HL-60/S4 treated with retinoic acid at 250 ng/mL for 4 days and 3 days (cell line): ENCODE data around the gene KRT2.
"Not testable (repeated sequence)": the region's sequence is repeated elsewhere in the genome, so short reads cannot be mapped to it uniquely, and the experiment has no call there.

Experiments
- in situ Hi-C: fragments of 300-500 bp; cut with MboI; formaldehyde crosslinking; loops from 2 replicates; pipeline ENCODE4 v1.7.0; 2022; ENCODE audit warnings: low sequenced_read_pairs

The KRT2 gene

DNA sequence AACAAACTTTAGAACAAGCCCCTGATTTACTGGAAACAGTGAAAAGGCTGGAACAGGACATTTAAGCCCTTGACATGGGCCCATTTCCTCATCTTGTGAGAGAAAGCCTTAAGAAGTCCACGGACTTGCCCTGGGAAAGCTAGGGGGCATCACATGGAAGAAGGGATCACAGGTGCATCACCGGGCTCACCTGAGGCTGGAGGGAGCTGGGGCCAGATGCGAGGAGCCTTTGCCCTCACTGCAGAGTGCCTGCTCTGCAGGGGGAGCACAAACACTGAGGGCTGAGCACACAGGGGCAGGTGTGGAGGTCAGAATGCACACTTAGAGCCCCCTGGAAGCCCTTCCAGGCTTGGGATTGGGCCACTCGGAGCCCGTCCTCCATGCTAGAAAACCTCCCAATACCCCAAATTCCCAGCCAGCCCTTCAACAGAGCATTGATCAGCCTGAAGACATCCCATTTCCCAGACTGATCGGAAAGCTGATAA, 33.4 kb upstream of the KRT2 start:
- in situ Hi-C loops, result no loop called here

DNA sequence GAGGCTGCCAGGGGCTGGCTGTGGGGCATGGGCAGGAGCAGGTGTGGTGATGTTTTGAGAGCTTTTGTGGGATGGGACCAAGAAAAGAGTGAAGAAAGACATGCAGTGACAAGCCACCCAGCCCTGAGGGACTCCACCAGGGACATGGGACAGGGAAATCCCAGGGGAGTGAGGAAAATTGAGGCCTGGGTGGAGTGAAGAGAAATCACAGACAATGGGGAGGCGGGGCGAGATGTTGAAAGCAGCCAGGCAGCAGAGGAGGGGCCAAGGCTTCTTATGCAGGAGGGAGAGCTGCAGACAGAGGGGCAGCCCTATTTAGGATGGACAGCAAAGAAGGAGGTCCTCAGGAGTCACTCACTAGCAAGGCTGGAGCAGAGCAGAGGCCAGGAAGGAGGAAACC, 32.4 kb upstream of the KRT2 start:
- in situ Hi-C loops, result no loop called here

DNA sequence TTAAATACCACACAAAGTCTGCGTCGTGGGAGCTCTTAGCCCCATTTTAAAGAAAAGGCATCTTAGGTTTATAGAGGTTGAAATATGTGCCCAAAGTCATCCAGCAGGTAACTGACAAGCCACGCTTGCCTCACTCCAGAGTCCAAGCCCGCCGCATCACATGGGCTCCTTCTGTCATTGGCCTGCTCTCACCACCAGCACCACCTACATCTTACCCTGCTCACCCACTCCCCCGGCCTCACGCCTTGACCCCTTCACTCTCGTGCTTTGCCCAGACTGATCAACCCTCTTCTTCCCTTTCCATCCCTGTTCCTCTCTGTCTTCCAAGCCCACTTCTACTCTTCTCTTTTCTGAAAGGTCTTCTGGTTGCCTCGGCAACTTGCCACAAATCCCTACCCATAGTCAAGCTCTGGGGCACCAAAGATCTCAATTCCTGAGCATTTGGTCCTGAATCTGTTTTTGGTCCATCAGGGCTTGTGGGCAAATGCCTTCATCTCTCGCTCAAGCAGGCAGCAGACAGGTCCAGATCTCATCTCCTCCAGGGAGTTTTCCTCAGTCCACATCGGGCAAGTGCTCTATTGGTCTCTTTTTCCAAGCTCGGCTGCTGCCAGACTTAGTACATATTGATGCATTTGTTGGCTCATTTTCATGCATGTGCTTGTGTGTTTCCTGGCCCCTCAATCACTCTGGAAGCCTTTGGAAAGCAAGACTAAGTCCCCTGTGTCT, 31.7 kb upstream of the KRT2 start:
- in situ Hi-C loops, result no loop called here

DNA sequence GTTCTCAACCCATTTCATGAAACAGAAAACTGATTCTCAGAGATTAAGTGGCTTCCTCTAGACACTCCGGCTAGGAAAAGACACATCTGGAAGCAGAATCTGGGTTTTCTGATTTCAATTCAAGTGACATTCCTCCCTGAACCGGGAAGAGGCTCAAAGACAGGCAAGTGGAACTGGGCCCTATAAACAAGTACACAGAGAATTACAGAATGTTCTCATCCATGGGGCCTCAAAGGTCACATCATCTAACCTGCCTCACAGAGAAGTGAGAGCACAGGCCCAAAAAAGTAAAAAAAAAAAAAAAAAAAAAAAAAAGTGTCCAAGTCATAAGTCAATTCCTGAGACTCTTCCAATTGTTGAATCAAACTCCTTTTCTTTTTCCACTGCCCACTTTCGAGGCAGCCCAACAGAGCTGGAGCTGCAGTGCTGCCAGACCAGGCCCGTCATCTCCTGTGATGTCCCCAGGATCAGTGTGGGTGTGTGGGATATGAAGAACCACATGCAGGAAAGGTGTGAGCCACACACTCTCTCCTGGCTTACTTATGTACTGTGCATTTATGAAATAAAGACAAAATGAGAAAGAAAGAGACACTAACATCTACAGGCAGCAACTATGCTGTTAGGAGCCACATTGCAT, 31.0 kb upstream of the KRT2 start:
- in situ Hi-C loops, result no loop called here

DNA sequence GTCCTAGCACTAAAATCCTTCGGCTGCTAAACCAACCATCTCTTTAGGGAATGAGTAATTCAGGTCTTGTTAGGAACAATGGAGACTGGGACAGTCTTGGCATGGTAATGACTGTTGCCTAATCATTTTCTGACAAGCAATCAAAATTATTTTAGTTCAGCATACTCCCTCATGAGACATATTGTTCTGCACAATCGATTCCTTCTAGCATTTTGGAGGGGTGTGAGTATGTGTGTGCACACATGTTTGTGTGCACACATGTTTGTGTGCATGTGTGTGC, 30.3 kb upstream of the KRT2 start:
- in situ Hi-C loops, result no loop called here

DNA sequence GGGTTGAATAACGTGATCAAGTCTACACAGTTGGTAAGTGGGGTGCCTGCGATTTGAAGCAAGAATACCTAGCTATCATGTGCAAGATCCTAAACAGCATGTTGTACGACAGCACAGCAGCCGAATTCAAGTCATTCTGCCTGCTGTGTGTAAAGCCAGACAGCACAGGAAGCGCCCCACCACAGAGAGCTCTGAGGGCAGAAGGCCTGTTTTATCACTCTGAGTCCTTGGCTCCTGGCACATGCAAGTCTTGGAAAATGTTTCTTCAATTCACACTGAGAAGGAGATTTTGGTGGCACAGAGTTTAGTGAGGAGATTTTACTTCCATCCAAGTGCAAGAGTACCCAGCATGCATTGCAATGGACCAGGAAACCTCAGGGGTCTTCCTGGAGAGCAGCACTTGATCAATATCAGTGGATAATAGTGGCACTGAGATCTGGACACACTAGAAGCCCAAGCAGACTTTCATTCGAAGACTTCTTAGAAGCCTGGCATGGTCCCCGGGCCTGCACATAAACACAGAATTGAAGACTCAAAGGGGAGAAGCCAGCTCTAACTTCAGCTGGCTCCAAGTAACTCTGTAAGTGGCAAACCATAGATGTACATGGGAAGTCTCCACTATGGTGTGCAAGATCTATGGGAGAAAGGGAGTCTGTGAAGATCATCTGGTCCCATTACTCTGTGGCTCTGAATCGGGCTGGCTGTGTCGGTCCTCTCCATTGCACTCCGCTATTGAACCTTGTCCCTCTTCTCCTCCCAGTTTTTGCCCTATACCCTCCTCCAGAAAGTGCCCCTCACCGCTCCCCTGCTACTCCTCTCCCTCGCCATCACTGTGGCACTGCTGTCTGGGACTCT, 29.7 kb upstream of the KRT2 start:
- in situ Hi-C loops, result no loop called here

DNA sequence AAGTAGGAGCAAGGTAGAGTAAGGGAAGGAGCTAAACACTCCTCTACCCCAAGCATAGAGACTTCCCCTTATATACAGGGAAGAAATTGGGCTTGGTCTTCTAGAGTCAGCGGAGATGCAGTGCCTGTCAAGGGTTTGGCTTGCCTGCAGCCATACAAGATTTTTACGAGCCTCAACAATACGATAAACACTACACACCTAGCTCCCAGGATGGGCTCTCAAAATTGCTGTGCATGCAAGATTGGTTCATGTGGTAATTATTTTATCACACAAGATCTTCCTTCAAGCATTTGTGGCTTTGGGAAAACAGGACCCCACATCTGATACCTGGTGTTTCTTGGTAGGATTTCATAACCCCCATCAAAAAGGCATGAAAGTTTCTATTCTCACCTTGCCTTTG, 28.4 kb upstream of the KRT2 start, which contains the start of gene KRT1:
Gene KRT1, minus strand, starts transcription at position 45 of the 400 bp plus-strand sequence. CDS start 59 bp downstream, outside the sequence.
- in situ Hi-C loops, result no loop called here

DNA sequence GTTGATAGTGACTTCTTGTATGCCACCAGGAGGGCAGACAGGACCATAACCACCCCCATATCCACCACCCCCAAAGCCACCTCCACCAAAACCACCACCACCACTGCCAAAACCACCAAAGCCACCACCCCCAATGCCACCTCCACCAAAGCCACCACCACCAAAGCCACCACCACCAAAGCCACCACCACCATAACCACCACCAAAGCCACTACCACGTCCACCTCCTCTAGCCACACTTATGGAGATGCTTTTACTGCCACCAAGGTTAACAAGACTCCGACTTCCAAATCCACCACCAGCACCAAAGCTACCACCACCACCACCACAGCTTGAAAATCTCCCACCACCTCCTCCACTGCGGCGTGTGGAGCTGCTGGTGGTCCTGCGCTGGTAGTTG, 27.9 kb upstream of the KRT2 start:
- in situ Hi-C loops, result no loop called here

DNA sequence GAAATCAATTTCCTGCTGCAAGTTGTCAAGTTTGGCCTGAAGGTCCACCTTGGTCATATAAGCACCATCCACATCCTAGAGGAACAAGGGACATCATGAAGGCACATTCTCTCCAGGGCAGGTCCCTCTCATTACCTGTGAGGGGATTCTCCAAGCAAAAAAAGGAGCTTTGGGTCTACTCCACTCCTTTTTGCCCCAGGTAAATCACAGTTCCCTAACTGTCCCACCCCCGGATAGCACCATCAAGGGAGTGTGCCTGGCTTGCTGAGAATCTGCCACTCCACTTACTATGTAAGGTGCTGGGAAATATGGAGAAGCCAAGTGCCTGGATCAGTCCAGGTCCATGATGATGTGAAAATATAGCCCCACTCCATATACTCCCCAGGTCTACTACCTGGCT, 25.7 kb upstream of the KRT2 start:
- in situ Hi-C loops, result no loop called here

DNA sequence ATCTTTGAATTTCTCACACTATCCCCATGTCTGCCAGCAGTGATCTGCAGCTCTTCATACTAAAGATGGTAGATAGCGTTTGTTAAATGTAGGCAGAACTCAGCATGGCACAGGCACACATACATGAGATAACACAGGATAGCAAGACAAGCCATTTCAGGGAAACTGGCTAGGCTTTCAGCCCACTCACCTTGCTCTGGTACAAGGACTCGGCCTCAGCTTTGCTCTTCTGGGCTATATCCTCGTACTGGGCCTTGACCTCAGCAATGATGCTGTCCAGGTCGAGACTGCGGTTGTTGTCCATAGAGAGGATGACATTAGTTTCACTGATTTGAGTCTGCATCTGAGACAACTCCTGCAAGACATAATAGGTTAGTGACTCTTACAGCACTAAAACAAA, 25.1 kb upstream of the KRT2 start:
- in situ Hi-C loops, result no loop called here

DNA sequence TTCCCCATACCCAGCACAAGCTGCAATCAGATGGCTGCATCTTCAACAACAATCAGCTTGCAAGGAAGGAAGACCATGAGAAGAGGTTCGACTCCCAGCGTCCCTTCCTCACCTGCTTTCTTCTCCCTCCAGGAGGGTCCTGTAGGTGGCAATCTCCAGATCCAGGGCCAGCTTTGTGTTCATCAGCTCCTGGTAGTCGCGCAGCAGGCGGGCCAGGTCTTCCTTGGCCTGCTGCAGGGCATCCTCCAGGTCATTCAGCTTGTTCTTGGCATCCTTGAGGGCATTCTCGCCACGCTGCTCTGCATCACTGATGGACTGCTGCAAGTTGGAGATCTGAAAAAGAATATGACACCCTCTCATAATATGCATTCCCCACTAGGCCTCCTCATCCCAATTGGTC, 24.2 kb upstream of the KRT2 start:
- in situ Hi-C loops, result no loop called here

DNA sequence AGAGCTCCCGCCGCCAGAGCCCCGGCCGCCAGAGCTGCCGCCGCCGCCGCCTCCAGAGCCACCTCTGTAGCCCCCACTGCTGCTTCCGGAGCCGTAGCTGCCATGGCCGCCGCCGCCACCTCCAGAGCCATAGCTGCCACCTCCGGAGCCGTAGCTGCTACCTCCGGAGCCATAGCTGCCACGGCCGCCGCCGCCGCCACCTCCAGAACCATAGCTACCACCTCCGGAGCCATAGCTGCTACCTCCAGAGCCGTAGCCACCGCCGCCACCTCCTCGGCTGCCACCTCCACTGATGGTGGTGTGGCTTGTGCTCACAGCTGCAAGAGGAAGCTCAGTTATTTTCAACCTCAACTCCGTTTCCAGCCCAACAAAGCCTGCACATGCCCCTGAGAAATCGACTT, 23.3 kb upstream of the KRT2 start:
- in situ Hi-C loops, result no loop called here

DNA sequence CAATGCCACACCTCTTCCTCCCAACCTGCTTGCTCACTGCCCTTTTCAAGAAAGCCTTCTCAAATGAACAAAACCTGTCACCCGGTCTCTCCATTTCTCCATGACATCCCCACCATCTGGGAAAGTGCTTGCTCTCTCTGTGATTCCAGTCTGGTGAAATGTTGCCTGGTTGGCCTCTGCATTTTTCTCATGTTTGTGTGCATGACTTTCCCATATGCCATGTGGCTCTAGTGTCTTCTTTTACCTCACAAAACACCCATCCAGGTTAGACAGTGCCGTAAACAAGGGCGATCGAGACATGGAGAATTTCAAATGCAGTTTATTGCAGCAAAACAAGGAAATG, 22.4 kb upstream of the KRT2 start:
- in situ Hi-C loops, result no loop called here

DNA sequence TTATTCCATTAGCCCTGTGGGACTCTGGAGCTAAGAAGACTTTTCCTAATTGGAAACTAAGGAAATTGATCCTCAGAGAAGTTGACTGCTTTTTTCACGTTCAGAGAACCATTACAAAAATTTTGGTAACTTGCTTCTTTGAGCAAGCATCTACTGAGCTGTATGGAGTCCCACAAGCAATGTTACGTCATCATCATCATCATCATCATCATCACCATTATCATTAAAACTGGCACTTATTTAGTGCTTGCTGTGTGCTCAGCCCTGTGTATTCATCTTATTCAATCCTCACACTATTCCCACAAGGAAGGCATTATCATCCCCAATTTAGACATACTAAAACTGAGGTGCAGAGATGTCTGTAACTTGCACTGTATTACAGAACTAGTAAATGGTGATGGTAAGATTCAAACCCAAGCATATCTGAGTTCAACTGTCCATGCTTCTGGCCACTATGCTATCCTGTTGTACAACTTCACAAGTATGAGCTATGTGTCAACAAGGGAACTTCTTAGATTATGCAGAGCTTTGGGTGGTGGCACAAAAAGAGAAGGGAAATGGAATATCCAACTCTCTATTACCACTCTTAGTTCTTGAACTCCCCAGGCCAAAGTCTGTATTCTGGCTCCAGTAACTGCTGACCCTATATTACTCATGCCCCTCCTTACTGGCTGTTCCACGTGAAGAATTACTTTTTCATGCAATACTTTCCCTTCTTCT, 21.9 kb upstream of the KRT2 start:
- in situ Hi-C loops, result no loop called here

DNA sequence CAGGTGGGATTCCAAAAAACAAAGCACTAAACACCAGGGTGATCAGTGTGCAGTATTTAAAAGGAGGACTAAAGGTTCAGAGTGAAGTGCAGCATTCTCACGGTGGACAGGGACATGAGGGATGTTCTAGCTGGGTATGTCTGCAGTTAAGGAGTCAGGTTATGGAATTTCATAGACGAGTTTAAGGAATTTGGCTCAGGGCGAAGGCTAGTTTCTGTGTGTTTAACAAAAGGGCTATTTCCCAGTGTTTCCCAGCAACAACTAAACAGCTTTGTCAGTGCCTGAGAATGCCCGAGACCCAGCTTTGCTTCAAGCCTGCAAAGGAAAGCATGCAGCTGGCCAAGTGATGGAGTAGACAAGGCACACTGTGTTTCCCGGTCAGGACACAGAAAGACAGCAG, 21.2 kb upstream of the KRT2 start:
- in situ Hi-C loops, result no loop called here

DNA sequence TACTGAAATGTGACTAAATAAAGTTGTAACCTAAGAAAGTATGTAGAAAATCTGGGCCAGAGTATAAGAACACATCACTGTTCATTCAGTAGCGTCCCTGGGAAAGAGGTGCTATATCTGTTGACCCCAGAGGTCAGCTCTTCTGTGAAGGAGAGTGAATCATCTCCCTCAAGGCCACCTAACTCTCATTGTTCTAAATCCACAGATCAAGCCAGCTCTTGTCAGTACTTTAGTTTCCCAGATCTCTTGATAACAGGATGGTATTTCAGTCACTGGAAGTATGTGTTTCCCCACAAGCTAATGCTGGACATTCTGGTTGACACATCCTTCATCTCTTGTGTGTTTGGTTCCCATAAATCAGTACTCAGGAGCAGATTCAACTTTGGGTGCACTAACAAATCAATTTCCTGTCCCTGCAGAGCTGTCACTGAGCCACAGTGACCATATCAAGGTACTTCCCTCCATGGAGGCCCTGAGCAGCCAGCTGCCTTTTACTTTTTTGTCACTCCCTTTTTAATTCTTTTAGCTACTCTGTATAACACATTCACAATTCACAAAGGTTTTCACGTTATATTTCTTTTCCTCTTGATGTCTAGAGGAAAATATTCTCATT, 20.4 kb upstream of the KRT2 start:
- in situ Hi-C loops, result no loop called here

DNA sequence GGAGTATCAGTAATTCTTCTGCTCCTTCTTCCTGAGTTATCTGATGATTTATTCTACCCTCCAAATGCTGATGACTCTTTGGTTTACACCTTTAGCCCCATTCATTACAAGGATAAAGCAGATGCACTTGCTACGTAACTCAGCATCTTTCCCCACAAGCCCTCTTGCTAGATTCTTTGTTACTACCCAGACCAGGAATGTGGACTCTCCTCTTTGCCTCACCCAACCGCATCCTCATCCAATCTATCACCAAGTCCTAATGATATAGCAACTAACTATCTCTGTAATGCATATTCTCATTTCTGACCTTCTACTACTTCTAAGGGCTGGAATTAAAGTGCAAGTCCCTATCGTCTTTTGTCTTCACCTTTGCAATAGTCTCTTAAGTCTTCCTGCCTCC, 18.9 kb upstream of the KRT2 start:
- in situ Hi-C loops, result no loop called here

DNA sequence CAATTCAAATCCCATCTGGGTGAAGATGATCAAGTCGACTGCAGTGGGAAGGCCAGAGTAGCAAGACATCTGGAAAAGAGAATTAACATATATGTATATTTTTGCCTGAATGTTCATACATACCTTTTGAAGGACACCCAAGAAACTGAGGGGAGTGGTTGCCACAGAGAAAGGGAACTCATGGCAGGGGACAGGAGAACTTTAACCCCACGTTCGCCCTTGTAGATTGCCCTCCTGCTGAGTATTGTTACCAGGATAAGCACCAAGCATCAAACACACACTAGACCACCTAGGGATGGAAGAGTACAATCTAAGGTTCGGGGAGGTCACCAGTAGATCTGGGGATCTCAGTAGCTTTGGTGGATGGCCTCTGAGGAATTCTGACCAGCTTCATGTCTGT, 18.5 kb upstream of the KRT2 start:
- in situ Hi-C loops, result no loop called here

DNA sequence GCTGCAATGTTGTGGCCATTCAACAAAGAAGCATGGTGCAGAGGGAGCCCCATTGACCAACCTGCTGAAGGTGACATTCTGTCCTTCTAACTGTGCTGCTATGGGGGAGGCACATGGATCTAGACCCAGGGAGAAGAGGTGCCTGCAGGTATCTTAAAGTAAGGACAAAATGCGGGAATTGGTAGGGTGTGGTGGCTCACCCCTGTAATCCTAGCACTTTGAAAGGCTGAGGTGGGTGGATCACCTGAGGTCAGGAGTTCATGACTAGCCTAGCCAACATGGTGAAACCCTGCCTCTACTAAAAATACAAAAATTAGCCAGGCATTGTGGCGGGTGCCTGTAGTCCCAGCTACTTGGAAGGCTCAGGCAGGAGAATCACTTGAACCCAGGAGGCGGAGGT, 17.9 kb upstream of the KRT2 start:
- in situ Hi-C loops, result not testable (repeated sequence)

DNA sequence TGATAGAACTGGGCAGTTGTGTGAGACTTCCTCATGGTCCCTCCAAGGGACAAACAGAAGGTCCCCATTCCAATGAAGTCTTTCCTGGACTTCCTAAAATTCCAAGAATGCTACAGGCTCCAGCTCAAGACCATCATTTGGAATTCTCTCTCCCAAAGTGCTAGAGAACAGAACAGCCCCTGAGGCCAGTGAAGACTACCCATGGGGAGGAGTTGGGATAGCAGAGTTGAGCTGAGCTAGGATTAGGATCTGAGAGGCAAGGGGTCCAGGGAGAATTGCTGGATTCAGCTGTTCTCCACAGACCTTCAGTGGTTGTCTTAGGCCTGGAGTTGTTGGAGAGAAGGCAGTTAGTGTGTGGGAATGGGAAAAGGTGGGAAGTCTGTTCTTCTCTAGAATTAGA, 17.4 kb upstream of the KRT2 start:
- in situ Hi-C loops, result no loop called here

DNA sequence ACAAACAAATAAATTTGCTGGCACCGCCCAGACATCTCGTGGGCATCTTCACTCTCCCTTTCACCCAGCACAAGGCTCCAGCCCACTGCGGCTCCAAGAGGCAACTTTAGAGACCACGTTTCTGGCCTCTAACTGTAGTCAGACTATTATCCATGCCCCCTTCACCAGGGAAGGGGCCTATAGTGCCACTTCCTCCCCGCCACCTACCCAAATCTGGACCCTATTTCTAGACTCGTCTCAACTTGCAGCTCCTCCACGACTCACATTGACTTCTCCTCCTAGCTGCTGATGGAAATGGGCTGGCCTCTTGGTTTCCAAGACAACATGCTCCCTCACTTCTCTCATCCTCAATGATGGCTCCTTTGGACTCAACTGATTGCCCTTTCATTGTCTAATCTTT, 15.9 kb upstream of the KRT2 start:
- in situ Hi-C loops, result no loop called here
